Measurements from ENCODE around the gene UVRAG. TPM values are rescaled to one million over a fixed set of nuclear protein-coding genes. Genes with fewer than 3 reads are reported as not detected.
A peak's percentile ranks its signal among the peaks of the same experiment; 100 is the strongest.

Gene UVRAG
- total and polyA plus RNA-seq, 2 of the 4 experiments (the other 2 are of a cell fraction), result 5.6 to 10.9 TPM

DNA sequence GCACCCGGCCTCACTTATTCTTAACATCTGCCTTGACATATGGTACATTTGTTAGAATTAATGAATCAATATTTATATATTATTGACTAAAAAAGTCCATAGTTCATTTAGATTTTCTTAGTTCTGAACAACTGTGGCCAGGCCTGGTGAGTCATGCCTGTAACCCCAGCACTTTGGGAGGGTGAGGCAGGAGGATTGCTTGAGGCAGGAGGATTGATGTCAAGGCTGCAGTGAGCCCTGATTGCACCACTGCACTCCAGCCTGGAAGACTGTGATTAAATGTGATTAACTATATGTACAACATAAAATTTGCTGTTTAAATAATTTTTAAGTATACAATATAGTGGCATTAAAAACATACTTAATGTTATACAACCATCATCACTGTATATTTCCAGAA, 5.6 kb downstream of the UVRAG start:
- Histone ChIP-seq H2AK5ac (ENCODE audit: low read depth, low read length) (no peak overlapping the region), H3K27ac (ENCODE audit: insufficient read depth, low read length) (no peak overlapping the region), H4K5ac (ENCODE audit: low read depth, low read length) (no peak overlapping the region), H4K91ac (ENCODE audit: insufficient read depth, low read depth, low read length) (no peak overlapping the region), H3K56ac (ENCODE audit: extremely low read depth, insufficient read depth, low read length) (no peak overlapping the region), H3K4me3 (ENCODE audit: insufficient read depth, low read depth, low read length) (no peak overlapping the region), H3K14ac (replicated peaks; ENCODE audit: low read depth, low read length) (no peak overlapping the region), H3K27me3 (ENCODE audit: control insufficient read depth, insufficient read depth, low read length) (no peaks in the 10 kb centered on the region), H3K4me1 (ENCODE audit: control insufficient read depth, insufficient read depth, low read length) (peaks cover 10% of the 10 kb centered on the region), H2AFZ (replicated peaks; ENCODE audit: low read length, poor library complexity) (no peak overlapping the region), H2BK20ac (ENCODE audit: low read depth, low read length) (no peak overlapping the region), H2AK9ac (replicated peaks; ENCODE audit: low read depth, low read length, poor library complexity) (no peak overlapping the region), H3K79me1 (ENCODE audit: low read depth in 1 of 2, low read length in 2 of 2) (peaks cover 34 to 73% of the 10 kb centered on the region in 2 experiments; a peak in 3 of 4 replicates), H2BK5ac (ENCODE audit: low read depth, low read length, poor library complexity, severe bottlenecking) (no peak overlapping the region), H3K9me3 (ENCODE audit: control insufficient read depth, insufficient read depth, low read length) (no peaks in the 10 kb centered on the region), H4K8ac (ENCODE audit: low read depth in 2 of 2, low read length in 2 of 2) (no peak overlapping the region), H3K18ac (ENCODE audit: low read depth, low read length) (no peak overlapping the region), H3K4me2 (ENCODE audit: low read depth, low read length) (no peak overlapping the region), H2BK120ac (ENCODE audit: low read depth, low read length) (no peak overlapping the region), H3K4ac (ENCODE audit: low read depth, low read length) (no peak overlapping the region), H3K9ac (ENCODE audit: low read depth, low read length) (no peak overlapping the region), H2BK15ac (ENCODE audit: low read depth, low read length) (no peak overlapping the region), H4K20me1 (ENCODE audit: insufficient read depth, low read length) (peaks cover 18% of the 10 kb centered on the region), H3K9me1 (ENCODE audit: insufficient read depth, low read length) (0 out of 2 replicates have a peak, but pooled peaks cover 4% of the 10 kb centered on the region), H3K36me3 (ENCODE audit: control insufficient read depth, insufficient read depth, low read length) (no peaks in the 10 kb centered on the region), H3K23ac (ENCODE audit: low read depth, low read length) (no peak overlapping the region)
- POLR2A ChIA-PET (ENCODE audit: unreplicated experiment), result no interaction called here
- peak; percentile 76 for ATAC-seq (ENCODE audit: low read depth)
- TF ChIP-seq, protein P1, sequence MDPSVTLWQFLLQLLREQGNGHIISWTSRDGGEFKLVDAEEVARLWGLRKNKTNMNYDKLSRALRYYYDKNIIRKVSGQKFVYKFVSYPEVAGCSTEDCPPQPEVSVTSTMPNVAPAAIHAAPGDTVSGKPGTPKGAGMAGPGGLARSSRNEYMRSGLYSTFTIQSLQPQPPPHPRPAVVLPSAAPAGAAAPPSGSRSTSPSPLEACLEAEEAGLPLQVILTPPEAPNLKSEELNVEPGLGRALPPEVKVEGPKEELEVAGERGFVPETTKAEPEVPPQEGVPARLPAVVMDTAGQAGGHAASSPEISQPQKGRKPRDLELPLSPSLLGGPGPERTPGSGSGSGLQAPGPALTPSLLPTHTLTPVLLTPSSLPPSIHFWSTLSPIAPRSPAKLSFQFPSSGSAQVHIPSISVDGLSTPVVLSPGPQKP (IDR thresholded peaks at IDR 0.05; ENCODE audit: borderline replicate concordance, low read depth, low read length), result no peak
- peak; percentile 66 for TF ChIP-seq CEBPB (IDR thresholded peaks at IDR 0.05; ENCODE audit: low read depth, low read length)
- TF ChIP-seq RCOR1 (IDR thresholded peaks at IDR 0.05; ENCODE audit: insufficient replicate concordance, low read length), result no peak
- TF ChIP-seq CHD1 (IDR thresholded peaks at IDR 0.05; ENCODE audit: low read depth, low read length), result no peak
- TF ChIP-seq NFE2L2 (IDR thresholded peaks at IDR 0.05; ENCODE audit: low read depth, low read length), result no peak
- no peak for TF ChIP-seq USF2 (IDR thresholded peaks at IDR 0.05; ENCODE audit: low read depth, low read length)
- no peak for TF ChIP-seq RFX5 (IDR thresholded peaks at IDR 0.05; ENCODE audit: low read depth, low read length)
- dilution Hi-C loops (cut with HindIII; ENCODE audit: low sequenced_read_pairs, unreplicated experiment) (no loop called here), in situ Hi-C loops (cut with MboI; ENCODE audit: low sequenced_read_pairs) (no loop called here), intact Hi-C loops (cut with micrococcal nuclease) (no loop called here)
- BruUV-seq (replicated peaks), result no TSS peak
- WGBS, 2 experiments (ENCODE audit: extremely low coverage in 2 of 2, insufficient read length in 1 of 2), result no CpG with 5 or more reads among the region's 1 CpG
- CTCF ChIA-PET, result no interaction called here
- DNase-seq, result peak; percentile 62

Data from IMR-90 (cell line).